NCI-H146 treated with DMSO at 0.1 percent for 48 hours (cell line): ENCODE results near the gene LYPD3.

Source experiments
- DNase-seq: peaks from one replicate; lab custom pipeline; 2025; ENCODE audit not compliant: unreplicated experiment; lab: John Stamatoyannopoulos, UW

LYPD3 gene

GRCh38 chr19:43435775-43436174 is 29.6 kb downstream of the LYPD3 start:
- DNase-seq, result no peak

- no peak for DNase-seq
These were observed 31.7 kb downstream of the LYPD3 start for GRCh38 chr19:43433689-43434088.

GRCh38 chr19:43433358-43433673 is 32.1 kb downstream of the LYPD3 start:
- no peak for DNase-seq

DNA sequence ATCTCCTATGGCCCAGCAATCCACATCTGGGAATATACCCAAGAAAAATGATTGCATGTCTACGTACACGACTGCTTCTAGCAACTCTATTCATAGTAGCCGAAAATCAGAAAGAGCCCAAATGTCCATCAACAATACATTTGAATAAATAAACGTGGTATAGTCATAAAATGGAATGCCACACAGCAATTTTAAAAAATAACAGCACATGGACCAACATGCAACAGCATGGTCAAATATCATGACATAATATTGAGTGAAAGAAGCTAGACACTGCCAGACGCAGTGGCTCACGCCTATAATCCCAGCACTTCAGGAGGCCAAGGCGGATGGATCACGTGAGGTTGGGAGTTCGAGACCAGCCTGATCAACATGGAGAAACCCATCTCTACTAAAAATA is 34.4 kb downstream of the LYPD3 start:
- no peak for DNase-seq

DNA sequence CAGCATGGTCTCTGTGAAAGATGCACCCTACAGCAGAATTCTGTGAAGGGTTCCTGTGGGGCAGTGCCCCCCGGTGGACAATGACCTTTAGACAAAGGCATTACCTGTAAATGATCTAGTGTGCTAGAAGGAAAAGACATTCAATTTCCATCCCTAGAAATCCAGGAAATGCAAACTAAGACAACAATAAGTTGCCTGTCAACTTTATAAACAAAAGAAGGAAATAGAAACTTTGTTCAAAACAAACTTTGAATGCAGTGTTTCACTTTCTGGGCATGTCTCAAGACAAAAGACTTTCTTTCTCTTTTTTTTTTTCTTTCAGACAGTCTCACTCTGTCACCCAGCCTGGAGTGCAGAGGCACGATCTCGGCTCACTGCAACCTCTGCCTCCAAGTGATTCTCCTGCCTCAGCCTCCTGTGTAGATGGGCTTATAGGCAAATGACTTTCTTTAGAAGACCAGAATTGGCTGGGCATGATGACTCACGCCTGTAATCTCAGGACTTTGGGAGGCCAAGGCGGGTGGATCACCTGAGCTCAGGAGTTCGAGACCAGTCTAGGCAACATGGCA is 35.2 kb downstream of the LYPD3 start:
- DNase-seq, result no peak

GRCh38 chr19:43429395-43429794 is 36.0 kb downstream of the LYPD3 start:
- DNase-seq, result no peak

DNA sequence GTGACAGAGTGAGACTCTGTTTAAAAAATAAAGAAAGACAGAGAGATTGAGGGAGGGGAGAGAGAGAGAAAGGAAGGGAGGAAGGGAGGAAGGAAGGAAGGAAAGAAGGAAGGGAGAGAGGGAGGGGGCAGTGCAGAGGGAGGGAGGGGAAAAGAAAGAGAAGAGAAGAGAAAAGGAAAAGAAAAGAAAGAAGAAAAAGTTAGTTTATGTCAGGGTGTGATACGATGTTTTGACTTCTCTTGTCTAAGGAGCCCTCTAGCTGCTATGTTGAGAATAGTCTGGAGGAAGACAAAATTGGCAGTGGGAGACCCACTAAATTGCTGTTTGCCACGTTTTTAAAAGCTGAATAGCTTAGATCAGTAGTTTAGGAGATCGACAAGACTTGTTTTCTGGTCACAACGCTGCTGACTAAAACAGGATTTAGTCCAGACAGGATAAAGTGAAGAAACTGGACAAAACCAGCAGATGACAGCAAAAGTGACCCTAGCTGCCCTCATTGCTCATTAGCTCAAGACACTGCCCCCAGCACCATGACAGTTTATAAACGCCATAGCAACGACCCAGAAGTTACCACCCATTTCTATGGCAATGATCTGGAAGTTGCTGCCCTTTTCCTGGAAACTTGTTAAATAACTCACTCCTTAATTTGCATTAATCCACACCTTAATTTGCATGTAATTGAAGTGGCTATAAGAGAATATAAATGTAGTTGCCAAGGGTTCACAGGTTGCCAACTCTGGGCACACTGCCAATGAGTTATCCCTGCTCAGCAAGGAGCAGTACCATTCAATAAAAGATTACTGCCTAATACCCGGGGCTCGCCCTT is 39.6 kb downstream of the LYPD3 start:
- peak; percentile 44 for DNase-seq

DNA sequence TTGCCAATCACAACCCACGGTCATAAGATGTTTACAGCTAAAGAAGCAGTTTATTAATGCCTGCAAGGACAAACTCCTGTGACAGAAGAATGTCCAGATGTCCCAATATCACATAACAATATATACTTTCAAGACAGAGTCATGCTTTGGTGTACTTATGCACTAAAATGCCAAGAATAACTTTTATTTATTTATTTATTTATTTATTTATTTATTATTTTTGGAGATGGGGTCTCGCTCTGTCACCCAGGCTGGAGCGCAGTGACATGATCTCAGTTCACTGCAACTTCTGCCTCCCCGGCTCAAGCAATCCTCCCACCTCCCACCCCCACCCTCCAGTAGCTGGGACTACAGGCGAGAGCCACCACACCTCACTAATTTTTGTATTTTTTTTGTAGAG is 41.6 kb downstream of the LYPD3 start:
- no peak for DNase-seq

GRCh38 chr19:43422689-43423066 is 42.7 kb downstream of the LYPD3 start:
- DNase-seq, result no peak

- DNase-seq, result no peak
These were observed 43.3 kb downstream of the LYPD3 start for GRCh38 chr19:43422000-43422688.

- DNase-seq, result no peak
These were observed 44.5 kb downstream of the LYPD3 start for GRCh38 chr19:43420954-43421353.

DNA sequence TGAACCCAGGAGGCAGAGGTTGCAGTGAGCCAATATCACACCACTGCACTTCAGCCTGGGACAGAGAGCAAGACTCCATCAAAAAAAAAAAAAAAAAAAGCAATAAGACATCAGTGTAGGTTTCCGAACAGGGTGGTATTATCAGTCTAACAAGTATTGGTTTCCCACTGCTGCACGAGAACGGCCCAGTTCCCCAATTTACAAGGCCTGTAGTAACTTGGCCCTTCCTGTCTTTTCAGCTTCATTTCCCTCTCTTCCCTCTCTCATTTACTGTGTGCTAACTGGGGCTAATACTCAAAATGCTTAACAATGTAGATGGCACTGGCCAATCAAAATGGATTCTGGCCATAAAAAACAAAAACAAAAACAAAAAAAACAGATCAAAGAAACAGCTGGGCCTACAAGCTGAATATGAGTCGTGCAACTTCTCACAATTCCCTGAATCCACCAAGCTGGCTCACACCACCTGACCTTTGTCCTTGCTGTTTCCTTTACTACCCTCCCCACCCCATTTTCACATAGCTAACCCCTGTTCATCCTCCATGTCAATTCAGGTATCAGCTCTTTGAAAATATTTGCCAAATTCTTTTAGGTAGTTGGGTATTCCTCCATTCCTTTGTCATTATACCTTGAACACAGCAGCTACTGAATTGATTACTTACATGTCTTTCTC is 48.3 kb downstream of the LYPD3 start:
- DNase-seq, result no peak

DNA sequence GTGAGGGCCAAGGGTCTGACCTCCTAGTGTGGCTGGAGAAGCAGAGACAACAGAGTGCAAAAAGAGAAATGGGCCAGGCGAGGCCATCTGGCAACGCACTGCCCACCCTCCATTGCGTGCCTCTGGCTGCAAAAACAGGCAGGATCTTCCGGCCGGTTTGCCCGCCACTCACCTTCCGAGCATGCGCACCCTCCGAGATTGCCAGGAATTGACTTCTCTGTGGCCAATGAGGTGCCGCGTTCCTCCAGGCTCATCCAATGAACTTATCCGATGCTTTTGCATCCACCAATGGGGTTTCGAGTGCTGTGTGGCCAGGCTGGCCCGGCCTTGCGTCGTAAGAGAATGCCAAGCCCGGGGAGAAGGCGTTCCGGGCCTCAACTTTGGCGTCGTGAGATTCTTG is 50.9 kb downstream of the LYPD3 start, which contains the start of gene TEX101:
TSS of gene TEX101 (plus strand) at position 337 of the 400 bp plus-strand sequence. CDS start 1,030 bp downstream, outside the sequence.
- DNase-seq, result no peak

GRCh38 chr19:43412441-43412840 is 53.0 kb downstream of the LYPD3 start:
- no peak for DNase-seq
